Gastroesophageal sphincter (tissue), 3 donors: ENCODE measurements around the gene HECTD1.

ENCODE experiments used
- CTCF ChIP-seq, 4 experiments: fragments of 200-600 bp in 2 of 4; fragments of 450-650 bp in 2 of 4; sonication (generic) in 1 of 4; IDR thresholded peaks; one replicate each; pipeline ENCODE4 v1.5.1; 2017 to 2019; ENCODE audit warnings: antibody characterized with exemption in 4 of 4, mild to moderate bottlenecking in 2 of 4, moderate library complexity in 2 of 4
- EP300 ChIP-seq: sonication (generic); formaldehyde crosslinking; IDR thresholded peaks from one replicate; pipeline ENCODE4 v1.6.1; 2017; ENCODE audit warnings: antibody characterized with exemption, mild to moderate bottlenecking
- POLR2A ChIP-seq, 2 donors: fragments of 450-650 bp; IDR thresholded peaks; one replicate each; pipeline ENCODE4 v1.6.1; 2017; ENCODE audit warnings: antibody characterized with exemption in 2 of 2, mild to moderate bottlenecking in 2 of 2, moderate library complexity in 1 of 2

- TF ChIP-seq EP300: no peak
- no peak for TF ChIP-seq POLR2A (IDR thresholded peaks at IDR 0.05)
- TF ChIP-seq CTCF (IDR thresholded peaks at IDR 0.05): no peak
These were observed 83.4 kb downstream of the HECTD1 start for GRCh38 chr14:31124197-31124596.
